Glutamatergic neuron (in vitro differentiated cells): Measurements from ENCODE around the gene ALAS1. TPM values are rescaled to one million over a fixed set of nuclear protein-coding genes. Genes with fewer than 3 reads are reported as not detected.

ENCODE experiments used
- DNase-seq: peaks from one replicate; pipeline ENCODE4 v3.0.0; 2022
- H3K27ac Mint-ChIP-seq: one replicate; pipeline ENCODE4 v1.8.0; 2020; ENCODE audit warnings: mild to moderate bottlenecking, mixed read lengths, inconsistent platforms; ENCODE audit not compliant: unreplicated experiment
- H3K27me3 Mint-ChIP-seq: one replicate; pipeline ENCODE4 v1.8.0; 2020; ENCODE audit warnings: mild to moderate bottlenecking, moderate library complexity, mixed read lengths, inconsistent platforms; ENCODE audit not compliant: unreplicated experiment
- H3K36me3 Mint-ChIP-seq: one replicate; pipeline ENCODE4 v1.8.0; 2020; ENCODE audit warnings: mild to moderate bottlenecking, mixed read lengths, inconsistent platforms; ENCODE audit not compliant: unreplicated experiment
- H3K4me1 Mint-ChIP-seq: one replicate; pipeline ENCODE4 v1.8.0; 2020; ENCODE audit warnings: mild to moderate bottlenecking, low read depth, mixed read lengths, inconsistent platforms; ENCODE audit not compliant: unreplicated experiment
- H3K4me3 Mint-ChIP-seq: one replicate; pipeline ENCODE4 v1.8.0; 2020; ENCODE audit warnings: mild to moderate bottlenecking, mixed read lengths, inconsistent platforms; ENCODE audit not compliant: unreplicated experiment
- H3K9me3 Mint-ChIP-seq: one replicate; pipeline ENCODE4 v1.8.0; 2020; ENCODE audit warnings: mild to moderate bottlenecking, moderate library complexity, mixed read lengths, inconsistent platforms; ENCODE audit not compliant: unreplicated experiment
- CTCF ChIP-seq: fragments of 200-600 bp; sonication (generic); IDR thresholded peaks from one replicate; pipeline ENCODE4 v1.5.0; 2021; ENCODE audit not compliant: partially characterized antibody, unreplicated experiment
- total RNA-seq: library from RNA; stranded (reverse); fragmentation: NEBNext Ultra II Directional; extraction: Animal tissue kit (Norgen Biotek cat#: 25700); gene quantifications from one replicate; pipeline ENCODE4 v1.2.1, GENCODE V29; 2021; ENCODE audit not compliant: unreplicated experiment

The ALAS1 gene
- total RNA-seq, 1 donor from 2014 or later: 41.7 TPM

- no peaks in the 10 kb centered on the region for H3K36me3 Mint-ChIP-seq
- peaks cover 5% of the 10 kb centered on the region for H3K9me3 Mint-ChIP-seq
- peaks cover 15% of the 10 kb centered on the region for H3K27me3 Mint-ChIP-seq
- no peak overlapping the region for H3K27ac Mint-ChIP-seq
- no peak for DNase-seq
- peaks cover 12% of the 10 kb centered on the region for H3K4me1 Mint-ChIP-seq
- no peak overlapping the region for H3K4me3 Mint-ChIP-seq
- TF ChIP-seq CTCF: no peak
Measured at GRCh38 chr3:52228751-52229291, 30.9 kb downstream of the ALAS1 start.

- peaks cover 5% of the 10 kb centered on the region for H3K9me3 Mint-ChIP-seq
- TF ChIP-seq CTCF: no peak
- no peak overlapping the region for H3K27ac Mint-ChIP-seq
- DNase-seq: no peak
- H3K4me3 Mint-ChIP-seq: no peak overlapping the region
- peaks cover 15% of the 10 kb centered on the region for H3K4me1 Mint-ChIP-seq
- H3K36me3 Mint-ChIP-seq: no peaks in the 10 kb centered on the region
- peaks cover 13% of the 10 kb centered on the region for H3K27me3 Mint-ChIP-seq
Measured at GRCh38 chr3:52229656-52230055, 31.7 kb downstream of the ALAS1 start.

GRCh38 chr3:52230461-52230860 lies 32.5 kb downstream of the ALAS1 start:
- H3K4me1 Mint-ChIP-seq: peaks cover 16% of the 10 kb centered on the region
- peaks cover 5% of the 10 kb centered on the region for H3K9me3 Mint-ChIP-seq
- no peak for DNase-seq
- H3K4me3 Mint-ChIP-seq: no peak overlapping the region
- H3K36me3 Mint-ChIP-seq: no peaks in the 10 kb centered on the region
- H3K27ac Mint-ChIP-seq: no peak overlapping the region
- peaks cover 13% of the 10 kb centered on the region for H3K27me3 Mint-ChIP-seq
- no peak for TF ChIP-seq CTCF

GRCh38 chr3:52230889-52231499 lies 33.0 kb downstream of the ALAS1 start:
- Mint-ChIP-seq H3K4me3 (no peak overlapping the region), H3K27ac (no peak overlapping the region), H3K36me3 (no peaks in the 10 kb centered on the region), H3K27me3 (peaks cover 13% of the 10 kb centered on the region), H3K9me3 (peaks cover 5% of the 10 kb centered on the region), H3K4me1 (peaks cover 16% of the 10 kb centered on the region)
- TF ChIP-seq CTCF: no peak
- DNase-seq: no peak

GRCh38 chr3:52231502-52232278 lies 33.7 kb downstream of the ALAS1 start:
- Mint-ChIP-seq H3K36me3 (no peaks in the 10 kb centered on the region), H3K27ac (peak overlapping the region; percentile 92), H3K9me3 (peaks cover 2% of the 10 kb centered on the region), H3K27me3 (peaks cover 11% of the 10 kb centered on the region), H3K4me3 (peak overlapping the region; percentile 63), H3K4me1 (peaks cover 14% of the 10 kb centered on the region)
- peak; percentile 79 for DNase-seq
- TF ChIP-seq CTCF: peak; percentile 92
